ENCODE measurements around the gene CPAMD8. TPM values are rescaled to one million over a fixed set of nuclear protein-coding genes. Genes with fewer than 3 reads are reported as not detected.

The CPAMD8 gene
- total RNA-seq, 1 donor from 2014 or later: 15.4 TPM

- Mint-ChIP-seq H3K9me3 (ENCODE audit: unreplicated experiment) (no peaks in the 10 kb centered on the region), H3K4me3 (ENCODE audit: unreplicated experiment) (no peak overlapping the region), H3K27ac (ENCODE audit: unreplicated experiment) (no peak overlapping the region), H3K36me3 (ENCODE audit: unreplicated experiment) (peaks cover 24% of the 10 kb centered on the region), H3K4me1 (ENCODE audit: low read depth, unreplicated experiment) (peaks cover 2% of the 10 kb centered on the region), H3K27me3 (ENCODE audit: unreplicated experiment) (peaks cover 4% of the 10 kb centered on the region)
- no peak for DNase-seq
- no peak for TF ChIP-seq CTCF (IDR thresholded peaks at IDR 0.05; ENCODE audit: partially characterized antibody, unreplicated experiment)
Measured at GRCh38 chr19:17054746-17055145, 28.1 kb upstream of the CPAMD8 start.

GRCh38 chr19:17052439-17052838 is 25.8 kb upstream of the CPAMD8 start:
- peaks cover under 1% of the 10 kb centered on the region for H3K36me3 Mint-ChIP-seq (ENCODE audit: unreplicated experiment)
- peak; percentile 75 for TF ChIP-seq CTCF (IDR thresholded peaks at IDR 0.05; ENCODE audit: partially characterized antibody, unreplicated experiment)
- H3K27ac Mint-ChIP-seq (ENCODE audit: unreplicated experiment): no peak overlapping the region

GRCh38 chr19:17049711-17050280 is 23.2 kb upstream of the CPAMD8 start:
- Mint-ChIP-seq H3K36me3 (ENCODE audit: unreplicated experiment) (no peaks in the 10 kb centered on the region), H3K4me1 (ENCODE audit: low read depth, unreplicated experiment) (peaks cover 2% of the 10 kb centered on the region), H3K9me3 (ENCODE audit: unreplicated experiment) (no peaks in the 10 kb centered on the region), H3K27ac (ENCODE audit: unreplicated experiment) (no peak overlapping the region), H3K27me3 (ENCODE audit: unreplicated experiment) (no peaks in the 10 kb centered on the region), H3K4me3 (ENCODE audit: unreplicated experiment) (no peak overlapping the region)
- DNase-seq: no peak
- TF ChIP-seq CTCF (IDR thresholded peaks at IDR 0.05; ENCODE audit: partially characterized antibody, unreplicated experiment): no peak

More at GRCh38 chr19:17052439-17052838, 25.8 kb upstream of the CPAMD8 start:
- H3K4me1 Mint-ChIP-seq (ENCODE audit: low read depth, unreplicated experiment): peaks cover 2% of the 10 kb centered on the region
- H3K4me3 Mint-ChIP-seq (ENCODE audit: unreplicated experiment): no peak overlapping the region
- no peaks in the 10 kb centered on the region for H3K27me3 Mint-ChIP-seq (ENCODE audit: unreplicated experiment)
- no peaks in the 10 kb centered on the region for H3K9me3 Mint-ChIP-seq (ENCODE audit: unreplicated experiment)
- DNase-seq: peak; percentile 69

DNA sequence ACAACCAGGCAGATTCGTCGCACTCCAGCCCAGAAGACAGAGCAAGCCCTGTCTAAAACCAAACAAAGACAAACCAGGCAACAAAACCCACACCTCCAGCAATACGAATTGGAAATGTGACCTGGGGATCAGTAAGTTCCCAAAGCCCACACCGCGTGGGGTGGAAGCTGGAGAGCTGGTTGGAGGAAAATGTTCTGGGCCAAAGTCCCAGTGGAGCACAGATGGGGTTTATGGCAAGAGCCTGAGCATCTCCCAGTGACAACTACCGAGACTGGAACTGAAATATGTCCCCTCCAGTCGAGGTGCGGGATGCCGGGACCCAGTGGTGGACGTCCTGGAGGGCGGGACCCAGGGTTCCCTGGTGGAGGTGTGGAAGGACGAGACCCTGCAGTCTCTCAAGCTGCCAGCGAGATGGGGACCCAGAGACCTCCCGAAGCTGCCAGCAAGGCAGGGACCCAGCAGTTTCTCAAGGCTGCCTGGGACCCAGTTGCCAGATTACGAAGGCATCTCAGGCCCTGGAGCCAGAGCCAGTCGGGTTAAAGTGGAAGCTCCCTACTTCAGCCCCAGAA is 22.4 kb upstream of the CPAMD8 start:
- Mint-ChIP-seq H3K27me3 (ENCODE audit: unreplicated experiment) (no peaks in the 10 kb centered on the region), H3K4me1 (ENCODE audit: low read depth, unreplicated experiment) (peaks cover 2% of the 10 kb centered on the region), H3K4me3 (ENCODE audit: unreplicated experiment) (no peak overlapping the region), H3K9me3 (ENCODE audit: unreplicated experiment) (no peaks in the 10 kb centered on the region), H3K27ac (ENCODE audit: unreplicated experiment) (no peak overlapping the region), H3K36me3 (ENCODE audit: unreplicated experiment) (no peaks in the 10 kb centered on the region)
- no peak for TF ChIP-seq CTCF (IDR thresholded peaks at IDR 0.05; ENCODE audit: partially characterized antibody, unreplicated experiment)
- no peak for DNase-seq

DNA sequence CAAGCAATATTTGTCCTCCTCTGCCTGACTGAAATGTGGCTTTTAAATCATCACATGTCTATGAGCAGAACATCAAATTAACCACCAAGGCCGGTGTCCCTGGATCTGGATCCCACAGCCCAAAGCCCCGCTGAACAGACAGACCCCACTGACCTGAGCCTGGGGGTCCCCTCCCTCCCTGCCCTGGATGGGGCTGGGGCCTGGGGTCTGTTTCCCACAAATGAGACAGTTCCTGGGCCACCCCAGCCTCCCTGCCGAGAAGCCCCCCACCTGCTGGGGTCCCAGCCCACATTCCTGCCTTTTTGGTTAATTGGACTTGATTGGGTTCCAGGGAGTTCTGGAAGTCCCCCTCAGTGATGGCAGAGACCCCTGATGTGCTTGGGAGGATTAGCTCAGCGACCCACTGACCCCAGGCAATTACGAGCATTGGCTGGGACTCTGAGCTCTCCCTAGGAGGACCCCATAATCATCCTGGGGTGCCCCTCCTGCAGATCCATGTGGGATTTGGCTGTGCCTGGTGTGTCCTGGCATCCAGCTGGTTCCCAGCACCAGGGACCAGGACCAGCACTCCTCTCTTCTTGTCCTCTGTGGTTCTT is 19.4 kb upstream of the CPAMD8 start:
- Mint-ChIP-seq H3K27ac (ENCODE audit: unreplicated experiment) (no peak overlapping the region), H3K4me3 (ENCODE audit: unreplicated experiment) (no peak overlapping the region), H3K4me1 (ENCODE audit: low read depth, unreplicated experiment) (peaks cover 6% of the 10 kb centered on the region), H3K9me3 (ENCODE audit: unreplicated experiment) (peaks cover 2% of the 10 kb centered on the region), H3K27me3 (ENCODE audit: unreplicated experiment) (peaks cover 4% of the 10 kb centered on the region), H3K36me3 (ENCODE audit: unreplicated experiment) (no peaks in the 10 kb centered on the region)
- no peak for DNase-seq
- no peak for TF ChIP-seq CTCF (IDR thresholded peaks at IDR 0.05; ENCODE audit: partially characterized antibody, unreplicated experiment)
